Gastroesophageal sphincter (tissue), 3 donors: Measurements from ENCODE around the gene KCNMA1.

ENCODE experiments used
- CTCF ChIP-seq, 4 experiments: fragments of 200-600 bp in 2 of 4; fragments of 450-650 bp in 2 of 4; sonication (generic) in 1 of 4; IDR thresholded peaks; one replicate each; pipeline ENCODE4 v1.5.1; 2017 to 2019; ENCODE audit warnings: antibody characterized with exemption in 4 of 4, mild to moderate bottlenecking in 2 of 4, moderate library complexity in 2 of 4
- EP300 ChIP-seq: sonication (generic); formaldehyde crosslinking; IDR thresholded peaks from one replicate; pipeline ENCODE4 v1.6.1; 2017; ENCODE audit warnings: antibody characterized with exemption, mild to moderate bottlenecking
- POLR2A ChIP-seq, 2 donors: fragments of 450-650 bp; IDR thresholded peaks; one replicate each; pipeline ENCODE4 v1.6.1; 2017; ENCODE audit warnings: antibody characterized with exemption in 2 of 2, mild to moderate bottlenecking in 2 of 2, moderate library complexity in 1 of 2
- POLR2AphosphoS5 ChIP-seq: sonication (generic); formaldehyde crosslinking; IDR thresholded peaks from one replicate; pipeline ENCODE4 v1.6.1; 2017; ENCODE audit warnings: antibody characterized with exemption

- TF ChIP-seq CTCF (IDR thresholded peaks at IDR 0.05): no peak
- no peak for TF ChIP-seq POLR2A (IDR thresholded peaks at IDR 0.05)
- no peak for TF ChIP-seq POLR2AphosphoS5
- no peak for TF ChIP-seq EP300
Measured at GRCh38 chr10:77159538-77160110, 478.0 kb downstream of the KCNMA1 start.
